GM21717 (cell line): Measurements from ENCODE around the gene CIAO2A.
A peak's percentile ranks its signal among the peaks of the same experiment; 100 is the strongest.
"Not testable (repeated sequence)": the region's sequence is repeated elsewhere in the genome, so short reads cannot be mapped to it uniquely, and the experiment has no call there.

Experiments used
- ATAC-seq: cut with Tn5 transposase; IDR thresholded peaks from one replicate; pipeline ENCODE4 v1.9.1; 2021; ENCODE audit warnings: mild to moderate bottlenecking, moderate library complexity; ENCODE audit not compliant: unreplicated experiment

The CIAO2A gene

DNA sequence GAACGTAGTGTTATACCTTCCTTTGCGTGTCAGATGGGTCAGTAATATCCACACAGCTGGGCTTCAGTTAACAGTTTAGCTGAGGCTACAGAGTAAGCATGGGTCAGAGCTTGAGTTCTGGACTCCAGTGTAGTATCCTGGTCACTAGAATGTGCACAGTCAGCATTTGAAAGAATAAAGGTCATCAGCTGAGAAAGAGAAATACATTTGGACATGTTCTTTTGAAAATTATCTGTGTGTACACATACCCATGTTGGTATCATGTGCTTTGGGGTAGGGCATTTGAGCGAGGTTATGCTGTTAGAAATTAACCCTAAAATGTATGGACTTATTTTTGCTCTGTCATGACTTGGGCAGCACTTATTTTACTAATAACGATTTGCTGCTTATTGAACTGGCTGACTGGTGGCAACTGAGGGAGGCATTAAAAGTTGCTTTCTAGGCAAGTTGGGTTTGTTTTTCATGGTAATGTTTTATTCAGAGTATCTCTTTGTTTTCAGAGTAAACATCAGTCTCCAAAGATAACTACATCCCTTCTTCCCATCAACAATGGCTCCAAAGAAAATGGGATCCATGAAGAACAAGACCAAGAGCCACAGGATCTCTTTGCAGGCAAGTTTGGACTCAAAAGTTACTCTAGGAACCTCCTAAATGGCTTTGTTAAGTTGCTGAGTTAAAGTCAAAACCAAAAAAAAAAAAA lies 18.6 kb upstream of the CIAO2A start:
- ATAC-seq, result no peak

DNA sequence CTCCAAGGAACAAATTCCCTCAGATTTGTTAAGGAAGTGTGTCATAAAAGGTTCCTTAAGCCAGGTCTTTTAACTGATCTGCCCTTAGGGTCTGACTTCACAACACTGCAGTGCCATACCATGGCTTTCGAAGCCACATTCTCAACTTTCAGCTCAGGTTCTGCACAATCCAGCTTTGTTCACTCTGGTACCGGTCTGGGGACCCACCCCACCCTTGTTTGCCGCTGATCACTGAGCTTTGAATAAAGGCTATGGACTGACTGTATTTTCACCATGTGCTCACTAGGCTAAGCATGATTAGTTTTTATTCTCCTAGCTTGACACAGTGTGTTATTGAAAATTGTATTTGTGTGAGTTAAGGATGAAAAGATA lies 18.0 kb upstream of the CIAO2A start:
- no peak for ATAC-seq

DNA sequence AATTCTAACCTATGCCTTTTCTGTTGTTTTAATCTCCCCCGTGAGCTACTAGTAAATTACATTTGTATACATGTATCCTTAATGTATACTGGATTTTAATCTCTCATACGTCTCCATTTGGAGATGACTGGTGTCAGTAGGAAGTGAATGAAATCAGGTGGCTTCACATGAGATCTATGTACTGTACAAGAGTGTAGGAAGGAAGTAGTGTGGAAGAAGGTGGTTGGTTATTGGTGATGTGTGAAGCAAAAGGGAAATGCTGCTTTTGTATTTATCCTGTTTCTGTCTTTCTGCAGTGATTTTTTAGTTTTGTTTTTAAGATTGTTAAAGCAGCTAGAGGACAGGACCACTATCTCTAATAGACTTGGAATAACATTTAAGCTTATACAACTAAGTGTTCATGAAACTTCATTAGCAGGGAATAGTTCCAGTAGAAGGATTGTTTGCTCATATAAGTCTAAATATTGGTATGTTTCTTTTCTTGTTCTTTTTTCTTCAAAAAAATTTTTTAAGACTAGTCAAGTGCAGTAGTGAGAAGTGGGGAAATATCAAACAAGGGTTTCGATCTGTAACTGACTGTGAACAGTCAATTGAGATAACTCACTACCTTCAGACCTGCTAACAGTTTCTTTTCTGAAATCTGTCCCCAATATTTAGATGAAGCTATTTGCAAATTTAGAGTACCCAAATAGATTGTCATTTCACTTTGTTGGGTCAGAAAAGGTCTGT lies 17.5 kb upstream of the CIAO2A start:
- ATAC-seq, result peak; percentile 50

DNA sequence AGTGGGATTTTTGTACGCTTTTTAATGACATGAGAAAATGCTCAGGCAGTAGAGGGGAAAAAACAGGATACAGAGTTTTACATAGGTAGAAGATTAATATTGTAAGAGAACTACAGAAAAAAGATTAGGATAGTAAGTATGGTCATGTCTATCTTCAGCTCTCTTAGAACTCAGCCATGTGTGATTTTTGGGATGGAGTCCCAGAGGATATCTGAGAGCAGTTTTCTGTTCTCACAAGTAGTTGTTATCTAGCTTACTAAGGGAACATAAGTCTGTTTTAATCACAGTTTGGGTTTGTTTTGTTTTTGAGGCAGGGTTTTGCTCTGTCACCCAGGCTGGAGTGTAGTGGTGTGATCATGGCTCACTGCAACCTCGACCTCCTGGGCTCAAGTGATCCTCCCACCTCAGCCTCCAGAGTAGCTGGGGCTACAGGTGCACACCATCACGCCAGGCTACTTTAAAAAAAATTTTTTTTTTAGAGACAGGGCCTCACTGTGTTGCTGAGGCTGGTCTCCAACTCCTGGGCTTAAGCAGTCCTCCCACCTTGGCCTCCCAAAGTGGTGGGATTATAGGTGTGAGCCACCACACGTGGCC lies 16.6 kb upstream of the CIAO2A start:
- not testable (repeated sequence) for ATAC-seq

DNA sequence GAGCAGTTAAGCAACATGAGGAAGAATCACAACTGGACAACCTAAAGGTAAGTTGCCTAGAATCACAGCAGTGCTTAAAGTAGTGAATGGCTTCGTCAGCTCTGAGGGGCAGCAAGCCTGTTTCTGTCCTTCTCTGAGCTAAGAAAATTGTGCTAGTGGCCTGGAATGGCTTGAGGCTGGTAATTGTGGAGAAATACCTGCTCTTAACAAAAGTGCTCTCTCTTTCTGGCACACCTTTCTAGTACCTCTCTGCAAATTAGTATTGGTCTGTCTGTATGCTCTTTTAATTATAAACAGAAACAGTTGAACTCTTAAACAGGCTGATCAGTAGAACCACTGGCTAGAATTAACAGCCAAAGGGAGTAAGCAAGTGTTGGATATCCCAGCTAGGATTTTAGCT lies 13.7 kb upstream of the CIAO2A start:
- no peak for ATAC-seq

DNA sequence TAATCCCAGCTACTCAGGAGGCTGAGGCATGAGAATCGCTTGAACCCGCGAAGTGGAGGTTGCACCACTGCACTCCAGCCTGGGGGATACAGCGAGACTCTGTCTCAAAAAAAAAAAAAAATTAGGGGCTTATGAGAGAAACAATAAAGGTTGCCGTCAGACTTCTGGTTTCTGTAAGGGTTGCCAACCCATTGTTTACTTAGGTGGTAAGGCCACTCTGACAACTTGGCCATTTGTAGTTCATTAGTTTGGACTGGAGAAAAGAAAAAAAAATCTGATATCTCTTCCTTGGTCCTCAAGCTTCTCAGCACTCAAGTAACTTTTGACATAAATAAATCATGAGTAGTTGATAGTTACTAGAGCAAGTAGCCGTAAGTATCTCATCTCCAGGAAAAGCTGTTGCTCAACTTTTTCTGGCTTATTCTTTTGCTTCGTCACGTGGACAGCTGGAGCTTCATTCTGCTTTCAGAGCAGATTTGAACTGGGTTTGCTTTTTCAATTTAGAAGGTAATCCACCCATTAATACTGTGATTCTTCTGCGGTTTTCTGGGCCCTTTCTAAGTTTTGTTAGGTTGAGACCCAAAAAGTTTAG lies 11.6 kb upstream of the CIAO2A start:
- no peak for ATAC-seq

DNA sequence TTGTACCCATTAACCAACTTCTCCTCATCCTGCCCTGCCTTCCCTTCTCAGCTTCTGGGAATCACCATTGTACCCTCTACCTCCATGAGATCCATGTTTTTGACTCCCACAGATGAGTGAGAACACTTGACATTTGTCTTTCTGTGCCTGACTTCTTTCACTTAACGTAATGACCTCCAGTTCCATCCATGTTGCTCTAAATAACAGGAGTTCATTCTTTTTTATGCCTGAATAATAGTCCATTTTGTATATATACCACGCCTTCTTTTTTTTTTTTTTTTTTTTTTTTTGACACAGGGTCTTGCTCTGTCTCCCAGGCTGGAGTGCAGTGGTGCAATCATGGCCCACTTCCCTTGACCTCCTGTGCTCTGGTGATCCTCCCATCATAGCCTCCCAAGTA lies 8.9 kb upstream of the CIAO2A start:
- no peak for ATAC-seq

DNA sequence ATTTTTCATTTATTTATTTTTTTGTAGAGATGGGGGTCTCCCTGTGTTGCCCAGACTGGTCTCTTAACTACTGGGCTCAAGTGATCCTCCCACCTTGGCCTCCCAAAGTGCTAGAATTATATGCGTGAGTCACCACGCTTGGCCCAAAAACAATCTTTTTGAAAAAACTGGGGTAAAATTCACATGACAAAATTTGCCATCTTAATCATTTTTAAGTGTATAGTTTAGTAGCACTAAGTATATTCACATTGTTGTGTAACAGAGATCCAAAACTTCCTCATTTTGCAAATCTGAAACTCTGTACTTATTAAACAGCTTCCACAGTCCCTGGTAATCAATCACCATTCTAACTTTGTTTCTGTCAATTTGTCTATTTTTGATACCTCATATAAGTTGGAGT lies 7.3 kb upstream of the CIAO2A start:
- ATAC-seq, result no peak

DNA sequence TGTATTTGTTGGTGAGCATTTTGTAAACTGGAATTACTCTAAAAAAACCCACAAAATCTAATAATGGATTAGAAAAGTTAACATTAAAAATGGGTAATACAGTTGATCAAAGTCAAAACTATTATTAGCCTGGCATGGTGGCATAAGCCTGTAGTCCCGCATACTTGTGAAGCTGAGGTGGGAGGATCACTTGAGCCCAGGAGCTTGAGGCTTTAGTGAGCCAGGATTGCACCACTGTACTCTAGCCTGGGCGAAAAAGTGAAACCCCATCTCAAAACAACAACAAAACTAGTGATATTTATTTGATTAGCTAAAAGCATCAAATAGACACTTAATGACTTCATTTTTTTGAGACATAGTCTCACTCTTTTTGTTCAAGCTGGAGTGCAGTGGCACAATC lies 5.7 kb upstream of the CIAO2A start:
- ATAC-seq, result no peak

DNA sequence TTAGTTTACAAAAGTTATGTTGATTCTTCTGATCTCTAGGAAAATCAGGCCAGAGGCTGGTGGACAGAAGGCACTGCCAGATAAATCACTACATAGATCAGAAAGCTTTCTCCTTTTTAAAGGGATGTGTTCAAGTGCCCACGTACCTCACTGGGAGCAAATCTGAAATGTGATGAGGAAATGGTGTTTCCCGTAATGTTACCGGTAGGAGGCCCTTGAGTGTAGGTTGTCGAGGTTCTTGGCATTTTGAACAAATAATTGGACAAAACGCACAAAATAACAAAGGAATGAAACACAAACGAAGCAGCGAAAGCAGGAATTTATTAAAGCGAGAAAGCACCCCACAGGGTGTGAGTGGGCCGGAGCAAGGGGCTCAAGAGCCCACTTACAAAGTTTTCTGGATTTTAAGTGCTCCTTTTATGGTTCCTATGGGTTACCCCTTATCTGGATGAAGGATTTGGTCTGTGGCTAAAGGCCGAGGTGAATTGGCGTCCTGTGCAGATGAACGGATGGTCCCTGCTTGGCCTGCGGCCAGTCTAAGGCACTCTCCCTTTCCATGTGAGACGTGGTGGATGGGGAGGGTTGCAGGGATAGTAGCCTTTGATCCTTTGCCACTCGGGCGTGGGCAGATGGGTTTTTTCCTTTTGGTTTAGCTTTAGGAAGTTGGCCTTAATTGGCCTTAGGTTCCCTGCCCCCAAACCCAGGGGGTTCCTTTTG lies 3.2 kb upstream of the CIAO2A start:
- ATAC-seq, result no peak

DNA sequence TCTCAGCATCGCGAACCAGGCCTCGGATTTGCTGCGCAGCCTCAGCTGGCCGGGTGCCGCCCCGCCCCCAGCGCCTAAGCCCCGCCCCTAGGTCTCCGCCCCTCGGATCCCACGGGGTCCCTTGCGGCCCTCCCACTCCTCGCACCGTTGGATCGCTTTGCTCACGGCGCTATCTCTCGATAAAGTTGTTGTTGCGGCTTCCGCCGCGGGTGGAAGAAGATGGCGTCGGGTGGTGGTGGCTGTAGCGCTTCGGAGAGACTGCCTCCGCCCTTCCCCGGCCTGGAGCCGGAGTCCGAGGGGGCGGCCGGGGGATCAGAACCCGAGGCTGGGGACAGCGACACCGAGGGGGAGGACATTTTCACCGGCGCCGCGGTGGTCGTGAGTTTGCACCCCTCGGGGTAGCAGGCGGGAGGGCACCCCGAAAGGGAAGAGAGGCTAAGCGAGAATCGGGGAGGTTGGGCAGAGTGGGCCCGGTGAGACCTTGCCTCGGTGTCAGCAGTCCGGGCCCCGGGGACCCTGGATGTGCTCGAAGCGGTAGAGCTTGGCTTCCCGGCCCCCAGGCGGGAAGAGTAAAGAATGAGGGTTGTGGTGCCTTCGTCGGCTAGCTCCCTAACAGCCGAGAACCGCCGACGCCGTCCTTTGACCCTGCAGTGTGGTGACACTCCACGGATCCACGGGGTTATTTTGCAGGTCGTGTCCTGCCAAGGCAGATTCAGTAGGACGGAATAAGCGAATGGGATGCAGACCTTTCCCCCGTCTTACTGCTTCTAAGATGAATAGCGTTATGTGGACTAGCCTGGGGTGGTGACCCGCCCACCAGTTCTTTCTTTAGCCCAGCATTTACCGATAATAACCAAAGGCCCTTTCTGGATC lies 2.4 kb upstream of the CIAO2A start, which contains the start of gene SNX1:
Gene SNX1 (plus strand): TSS at position 188 of the 873 bp plus-strand sequence. CDS start 32 bp downstream, at position 220.
- peak; percentile 48 for ATAC-seq

DNA sequence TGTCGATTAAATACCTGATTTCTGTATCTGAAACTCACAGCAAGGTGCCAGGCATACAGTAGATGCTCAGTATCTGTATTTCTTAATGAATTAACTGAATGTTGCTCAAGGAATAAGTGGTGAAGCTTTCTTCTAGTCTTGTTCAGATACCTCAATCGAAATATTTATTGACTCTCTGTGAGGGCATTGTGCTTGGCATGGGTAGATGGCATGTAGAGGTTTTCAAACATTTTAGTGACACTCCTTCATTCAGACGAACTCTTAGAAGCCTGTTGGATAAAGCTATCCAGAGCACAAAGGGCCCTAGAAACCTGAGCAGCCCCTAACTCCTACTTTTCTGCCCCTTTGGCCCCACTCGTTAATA lies 1.8 kb upstream of the CIAO2A start:
- no peak for ATAC-seq

DNA sequence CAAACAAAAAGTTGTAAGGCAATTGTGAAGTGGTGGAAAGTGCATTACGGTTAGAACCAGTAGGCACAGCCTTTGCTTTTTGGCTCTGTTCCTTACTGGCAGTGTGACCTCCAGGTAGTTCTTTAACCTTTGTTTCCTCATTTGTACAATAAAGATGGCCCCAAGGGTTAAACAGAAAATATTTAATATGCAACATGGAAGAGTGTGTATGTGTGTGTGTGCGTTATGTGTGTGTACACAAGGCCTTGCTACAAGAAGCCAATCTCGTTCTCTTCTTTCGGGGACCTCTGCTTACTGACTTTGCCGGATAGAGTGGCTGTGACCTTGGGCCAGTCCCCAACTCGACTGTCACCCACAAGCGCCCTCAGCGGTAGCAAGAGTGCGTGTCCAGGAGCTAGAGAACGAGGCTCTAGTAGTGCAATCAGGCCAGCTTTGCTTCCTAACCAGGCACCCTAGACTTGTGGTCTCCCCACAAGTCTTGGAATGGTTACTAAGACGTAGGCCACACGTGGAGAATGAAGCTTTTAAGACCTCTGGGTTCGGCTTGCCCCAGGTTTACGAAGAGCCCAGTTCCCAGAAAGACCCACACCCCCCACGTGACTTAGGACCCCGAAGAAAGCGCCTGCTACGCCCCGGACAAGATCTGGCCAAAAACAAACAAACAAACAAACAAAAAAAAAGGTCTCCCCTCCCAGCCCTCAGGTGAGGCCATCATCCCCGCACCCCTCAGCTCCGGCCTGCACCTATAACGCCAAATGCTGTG lies 593 bp downstream of the CIAO2A start:
- ATAC-seq, result no peak

DNA sequence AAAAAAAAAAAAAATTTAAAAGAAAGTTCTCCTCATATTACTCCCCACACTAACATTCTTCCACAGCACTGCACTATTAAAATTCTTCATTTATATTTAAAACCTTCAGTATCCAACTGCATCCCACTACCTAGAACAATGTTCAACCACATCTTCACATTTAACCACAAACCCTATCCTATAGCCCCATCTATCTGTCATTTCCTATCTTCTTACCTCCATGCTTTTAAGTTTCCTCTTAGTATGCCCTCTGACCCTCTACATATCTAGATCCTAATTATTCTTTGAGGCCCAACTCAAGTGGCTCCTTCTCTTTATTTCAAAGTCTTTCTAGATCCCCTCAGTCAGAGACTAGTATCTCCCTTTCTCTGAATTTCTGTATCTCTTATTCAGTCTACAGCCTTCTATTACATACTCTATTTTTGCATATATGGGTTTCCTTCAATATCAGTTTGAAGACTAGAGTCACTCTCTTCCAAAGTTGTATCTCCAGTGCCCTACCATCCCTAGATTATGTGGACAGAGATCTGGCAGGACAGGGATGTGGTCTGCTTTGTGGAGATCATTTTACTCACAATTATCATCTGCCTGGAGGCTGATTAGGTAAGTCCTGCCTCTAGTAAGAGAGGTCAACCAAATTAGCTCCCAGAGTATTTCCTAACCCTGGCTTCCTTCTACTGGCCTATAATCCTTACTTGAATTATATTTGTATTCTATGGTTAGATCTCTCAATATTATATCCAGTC lies 1.4 kb downstream of the CIAO2A start:
- ATAC-seq, result no peak

DNA sequence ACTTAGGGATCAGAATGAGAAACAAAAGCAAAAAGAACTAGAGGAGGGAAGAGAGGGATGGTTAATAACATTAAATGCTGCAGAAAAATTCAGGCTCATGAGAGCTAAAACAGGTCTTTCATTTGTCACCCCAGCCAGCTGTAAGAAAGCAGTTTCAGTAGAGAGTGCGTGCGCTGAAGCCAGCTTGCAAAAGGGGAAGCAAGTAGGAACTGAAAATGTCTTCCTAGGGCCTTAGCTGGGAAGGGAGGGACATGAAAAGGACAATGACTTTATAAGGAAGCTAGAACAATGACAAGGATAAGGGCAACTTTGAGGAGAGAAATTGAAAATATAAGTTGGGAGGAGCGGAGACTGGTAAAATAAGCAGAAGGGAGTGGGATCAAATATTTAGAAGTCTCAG lies 3.1 kb downstream of the CIAO2A start:
- no peak for ATAC-seq

DNA sequence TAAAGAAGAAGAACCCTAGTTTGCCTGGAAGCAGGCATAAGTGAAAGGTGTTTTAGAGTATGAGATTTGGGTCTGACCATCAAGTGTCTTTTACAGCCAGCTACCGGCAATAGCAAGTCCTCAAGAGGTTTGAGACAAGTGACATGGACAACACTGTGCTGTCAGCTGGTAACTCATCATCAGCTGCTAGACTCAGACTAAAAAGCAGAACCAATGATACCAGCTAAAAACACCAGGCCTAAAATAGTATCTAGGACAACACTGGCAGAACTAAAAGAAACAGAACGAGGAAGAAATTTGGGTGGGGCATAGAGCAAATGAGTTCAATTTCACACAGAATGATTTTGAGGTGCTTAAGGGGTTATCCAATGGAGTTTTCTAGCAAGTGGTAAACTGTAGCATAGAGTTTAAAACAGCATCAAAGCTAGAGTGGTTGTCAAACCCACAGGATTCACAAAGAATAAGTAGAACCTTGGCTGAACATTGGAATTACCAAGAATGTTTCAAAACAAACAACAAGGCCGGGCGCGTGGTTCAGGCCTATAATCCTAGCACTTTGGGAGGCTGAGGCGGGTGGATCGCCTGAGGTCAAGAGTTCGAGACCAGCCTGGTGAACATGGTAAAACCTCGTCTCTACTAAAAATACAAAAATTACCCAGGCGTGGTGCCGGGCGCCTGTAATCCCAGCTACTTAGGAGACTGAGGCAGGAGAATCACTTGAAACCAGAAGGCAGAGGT lies 3.9 kb downstream of the CIAO2A start:
- no peak for ATAC-seq

DNA sequence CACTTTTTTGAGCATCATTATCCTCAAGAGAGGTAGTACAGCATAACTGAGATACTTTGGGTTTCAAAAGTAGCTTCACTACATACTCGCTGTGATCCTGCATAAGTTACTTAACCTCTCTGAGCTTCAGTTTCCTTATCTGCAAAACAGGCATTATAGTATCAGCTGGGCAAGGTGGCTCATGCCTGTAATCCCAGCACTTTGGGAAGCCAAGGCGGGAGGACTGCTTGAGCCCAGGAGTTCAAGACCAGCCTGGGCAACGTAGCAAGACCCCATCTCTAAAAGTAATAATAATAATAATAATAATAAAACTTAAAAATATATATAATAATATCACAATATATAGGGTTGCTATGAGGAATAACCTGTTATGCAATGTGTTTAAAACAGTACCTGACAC lies 10.9 kb downstream of the CIAO2A start:
- no peak for ATAC-seq

DNA sequence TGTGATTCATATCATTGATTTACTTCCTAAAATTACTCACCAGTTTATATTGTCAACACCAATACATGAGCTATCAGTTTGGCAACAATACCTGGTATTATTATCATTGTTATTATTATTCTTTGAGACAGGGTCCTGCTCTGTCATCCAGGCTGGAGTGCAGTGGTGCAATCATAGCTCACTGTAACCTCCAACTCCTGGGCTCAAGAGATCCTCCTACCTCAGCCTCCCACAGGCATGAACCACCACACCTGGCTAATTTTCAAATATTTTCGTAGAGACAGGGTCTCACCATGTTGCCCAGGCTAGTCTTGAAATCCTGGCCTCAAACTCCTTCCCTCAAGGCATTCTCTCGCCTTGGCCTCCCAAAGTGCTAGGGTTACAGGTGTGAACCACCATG lies 20.1 kb downstream of the CIAO2A start:
- ATAC-seq, result not testable (repeated sequence)
